Activated CD4-positive, alpha-beta T cell treated with anti-CD3 and anti-CD28 coated beads, Interleukin-2, amount 10 ng/mL, durations not matched to agents 24 days and 14 days (primary cell): ENCODE data around the gene C15orf62. TPM values are rescaled to one million over a fixed set of nuclear protein-coding genes. Genes with fewer than 3 reads are reported as not detected.

Source experiments
- DNase-seq: peaks from one replicate; pipeline ENCODE4 v3.0.0; 2022
- H3K27ac Mint-ChIP-seq: one replicate; pipeline ENCODE4 v1.8.0; 2022; ENCODE audit warnings: mild to moderate bottlenecking, mixed read lengths
- H3K27me3 Mint-ChIP-seq: one replicate; pipeline ENCODE4 v1.8.0; 2022; ENCODE audit warnings: mixed read lengths
- H3K36me3 Mint-ChIP-seq: one replicate; pipeline ENCODE4 v1.8.0; 2022; ENCODE audit warnings: low read depth, mild to moderate bottlenecking, mixed read lengths
- H3K4me1 Mint-ChIP-seq: one replicate; pipeline ENCODE4 v1.8.0; 2021; ENCODE audit warnings: mixed read lengths
- H3K4me3 Mint-ChIP-seq: one replicate; pipeline ENCODE4 v1.8.0; 2022; ENCODE audit warnings: mild to moderate bottlenecking, moderate library complexity, mixed read lengths
- H3K9me3 Mint-ChIP-seq: one replicate; pipeline ENCODE4 v1.8.0; 2021; ENCODE audit warnings: mixed read lengths
- intact Hi-C: fragments of 100-400 bp; cut with micrococcal nuclease; formaldehyde crosslinking; loops from one replicate; pipeline ENCODE4 v1.15.1; 2023
- total RNA-seq: library from RNA; stranded (reverse); gene quantifications from 2 replicates; pipeline ENCODE4 v1.2.3, GENCODE V29; 2022

Gene C15orf62, protein sequence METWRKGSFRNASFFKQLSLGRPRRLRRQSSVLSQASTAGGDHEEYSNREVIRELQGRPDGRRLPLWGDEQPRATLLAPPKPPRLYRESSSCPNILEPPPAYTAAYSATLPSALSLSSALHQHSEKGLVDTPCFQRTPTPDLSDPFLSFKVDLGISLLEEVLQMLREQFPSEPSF
- 0.43 and 0.51 TPM in 2 replicates for total RNA-seq

DNA sequence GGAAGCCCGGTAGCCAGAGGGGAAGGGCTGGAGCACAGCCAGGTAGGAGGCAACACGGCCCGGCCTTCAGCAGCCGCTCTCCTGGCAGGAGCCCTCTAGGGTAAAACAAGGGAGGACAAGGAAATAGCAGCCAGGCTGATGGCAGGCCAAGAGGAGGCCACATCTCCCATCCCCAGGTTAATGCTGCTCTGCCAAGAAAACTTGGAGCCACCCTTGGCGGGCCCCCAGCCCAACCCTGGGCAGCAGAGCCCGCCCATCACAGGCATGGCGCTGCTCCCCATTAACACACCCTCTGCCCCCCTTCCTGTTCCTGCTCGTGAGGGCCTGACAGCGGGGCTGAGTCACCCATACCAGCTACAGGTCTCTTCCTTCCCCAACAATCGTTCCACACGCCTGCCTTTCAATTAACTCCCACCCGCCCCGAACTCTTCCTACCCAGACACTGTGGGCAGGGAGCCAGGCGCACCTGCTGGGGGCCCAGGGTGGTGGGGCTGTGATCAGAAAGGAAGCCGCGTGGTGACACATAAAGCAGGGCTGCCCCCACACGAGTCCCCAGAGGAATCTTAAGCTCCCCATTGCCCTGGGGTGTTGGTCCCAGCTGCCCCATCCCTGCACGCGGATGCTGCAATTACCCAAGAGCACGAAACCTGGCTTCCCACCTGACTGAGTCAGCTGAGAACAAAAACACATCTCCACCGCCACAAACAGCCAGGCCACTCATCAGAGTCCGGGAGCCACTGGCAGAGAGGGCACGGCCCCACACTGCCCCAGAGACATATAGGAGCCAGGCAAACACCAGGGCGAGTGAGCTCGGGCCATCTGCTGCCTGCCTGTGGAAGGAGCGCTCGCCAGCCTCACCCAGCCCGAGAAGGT, at the start of gene C15orf62:
C15orf62 (plus strand) TSS at position 707 of the 873 bp plus-strand sequence. CDS start 516 bp downstream, outside the sequence.
- intact Hi-C loops, result loop anchor here (10.0 kb wide), 2 partner anchors 175 to 205 kb away; partner anchors contain the start of genes CCDC32, KNL1 and RPUSD2
- H3K36me3 Mint-ChIP-seq, result peaks cover 17% of the 10 kb centered on the region
- DNase-seq, result peak; percentile 79
- peak within 1 kb of the TSS; percentile 63 for H3K4me3 Mint-ChIP-seq
- peak within 1 kb of the TSS; percentile 83 for H3K27ac Mint-ChIP-seq
- H3K9me3 Mint-ChIP-seq, result no peaks in the 10 kb centered on the region
- H3K27me3 Mint-ChIP-seq, result no peaks in the 10 kb centered on the region
- peaks cover 29% of the 10 kb centered on the region for H3K4me1 Mint-ChIP-seq

DNA sequence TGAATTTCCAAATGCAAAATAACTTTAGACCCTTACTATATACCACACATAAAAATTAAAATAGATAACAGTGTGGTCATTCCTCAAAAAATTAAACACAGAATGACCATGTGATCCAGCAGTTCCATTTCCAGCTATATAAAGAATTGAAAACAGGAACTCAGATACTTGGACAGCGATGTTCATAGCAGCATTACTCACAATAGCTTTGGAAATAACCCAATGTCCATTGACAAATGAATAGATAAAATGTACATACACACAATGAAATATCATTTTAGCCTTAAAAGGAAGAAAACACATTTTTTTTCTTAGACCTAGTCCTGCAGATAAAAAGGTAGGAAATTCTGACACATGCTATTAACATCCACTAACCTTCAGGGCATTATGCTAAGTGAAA, 48.1 kb upstream of the C15orf62 start:
- intact Hi-C loops, result loop anchor here (2.0 kb wide), 1 partner anchor 27 kb away; the partner anchor contains the start of gene RAD51
- DNase-seq, result no peak
- Mint-ChIP-seq H3K4me3 (no peak overlapping the region), H3K27ac (peak overlapping the region; percentile 65), H3K27me3 (no peaks in the 10 kb centered on the region), H3K9me3 (no peaks in the 10 kb centered on the region), H3K4me1 (peaks cover 22% of the 10 kb centered on the region), H3K36me3 (peaks cover 37% of the 10 kb centered on the region)

DNA sequence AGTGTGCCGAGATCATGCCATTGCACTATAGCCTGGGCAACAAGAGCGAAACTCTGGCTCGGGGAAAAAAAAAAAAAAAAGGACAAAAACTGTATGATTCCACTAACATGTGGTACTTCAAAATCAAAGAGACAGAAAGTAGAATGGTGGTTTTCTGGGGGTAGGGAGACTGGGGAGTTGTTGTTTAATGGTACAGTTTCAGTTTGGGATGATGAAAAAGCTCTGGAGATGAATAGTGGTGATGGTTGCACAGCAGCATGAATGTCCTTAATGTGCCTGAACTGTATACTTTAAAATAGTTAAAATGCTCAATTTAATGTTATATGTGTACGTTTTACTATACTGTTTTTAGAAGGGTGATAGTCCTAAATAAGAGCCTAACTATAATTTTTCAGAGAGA, 47.4 kb upstream of the C15orf62 start:
- Mint-ChIP-seq H3K4me1 (peaks cover 22% of the 10 kb centered on the region), H3K27ac (peak overlapping the region; percentile 65), H3K4me3 (peak overlapping the region; percentile 13), H3K27me3 (no peaks in the 10 kb centered on the region), H3K36me3 (peaks cover 37% of the 10 kb centered on the region), H3K9me3 (no peaks in the 10 kb centered on the region)
- intact Hi-C loops, result loop anchor here (2.0 kb wide), 1 partner anchor 28 kb away; the partner anchor contains the start of gene RAD51
- no peak for DNase-seq

DNA sequence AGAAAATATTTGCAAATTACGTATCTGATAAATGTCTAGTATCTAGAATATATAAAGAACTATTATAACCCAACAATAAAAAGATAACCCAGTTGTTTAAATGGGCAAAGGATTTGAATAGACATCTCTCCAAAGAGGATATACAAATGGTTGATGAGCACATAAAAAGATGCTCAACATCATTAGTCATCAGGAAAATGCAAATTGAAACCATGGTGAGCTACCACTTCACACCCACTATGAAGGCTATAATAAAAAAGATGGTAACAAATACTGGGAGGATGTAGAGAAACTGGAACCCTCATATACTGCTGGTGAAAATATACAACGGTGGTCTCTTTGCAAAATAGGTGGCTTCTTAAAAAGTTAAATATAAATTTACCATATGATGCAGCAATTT, 46.8 kb upstream of the C15orf62 start:
- Mint-ChIP-seq H3K4me3 (no peak overlapping the region), H3K36me3 (peaks cover 35% of the 10 kb centered on the region), H3K27me3 (no peaks in the 10 kb centered on the region), H3K27ac (no peak overlapping the region), H3K9me3 (no peaks in the 10 kb centered on the region), H3K4me1 (peaks cover 22% of the 10 kb centered on the region)
- no peak for DNase-seq
- intact Hi-C loops, result loop anchor here (2.0 kb wide), 1 partner anchor 28 kb away; the partner anchor contains the start of gene RAD51

DNA sequence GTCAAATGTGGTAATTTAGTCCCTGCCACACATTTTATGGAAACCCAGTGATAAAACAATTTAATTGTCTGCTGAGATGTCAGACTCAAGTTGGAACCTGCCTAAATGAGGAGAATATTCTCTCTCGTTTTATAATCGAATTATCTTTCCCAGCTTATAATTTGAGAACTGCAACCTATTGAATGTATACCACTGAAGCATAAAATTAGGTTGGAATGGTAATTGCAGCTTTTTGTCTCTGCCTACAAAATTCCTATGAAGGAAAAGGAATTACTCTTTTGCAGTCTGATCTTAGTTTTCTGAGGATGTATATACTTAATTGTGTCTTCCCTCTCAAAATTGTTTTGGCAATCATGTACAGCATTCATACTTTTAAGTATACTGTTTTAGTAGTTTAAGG, 45.9 kb upstream of the C15orf62 start:
- no peak for DNase-seq
- Mint-ChIP-seq H3K4me1 (peaks cover 22% of the 10 kb centered on the region), H3K4me3 (no peak overlapping the region), H3K27ac (no peak overlapping the region), H3K27me3 (no peaks in the 10 kb centered on the region), H3K9me3 (no peaks in the 10 kb centered on the region), H3K36me3 (peaks cover 38% of the 10 kb centered on the region)
- intact Hi-C loops, result loop anchor here (2.0 kb wide), 1 partner anchor 29 kb away; the partner anchor contains the start of gene RAD51

DNA sequence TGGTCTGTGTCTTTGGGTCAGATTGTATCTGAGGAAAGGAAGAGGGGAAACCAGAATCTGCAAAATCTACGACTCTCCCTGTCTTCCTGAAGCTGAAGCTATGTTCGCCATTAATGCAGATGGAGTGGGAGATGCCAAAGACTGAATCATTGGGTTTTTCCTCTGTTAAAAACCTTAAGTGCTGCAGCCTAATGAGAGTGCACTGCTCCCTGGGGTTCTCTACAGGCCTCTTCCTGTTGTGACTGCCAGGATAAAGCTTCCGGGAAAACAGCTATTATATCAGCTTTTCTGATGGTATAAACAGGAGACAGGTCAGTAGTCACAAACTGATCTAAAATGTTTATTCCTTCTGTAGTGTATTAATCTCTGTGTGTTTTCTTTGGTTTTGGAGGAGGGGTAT, 38.7 kb upstream of the C15orf62 start:
- no peak overlapping the region for H3K27ac Mint-ChIP-seq
- DNase-seq, result no peak
- no peaks in the 10 kb centered on the region for H3K9me3 Mint-ChIP-seq
- peaks cover 2% of the 10 kb centered on the region for H3K4me1 Mint-ChIP-seq
- no peak overlapping the region for H3K4me3 Mint-ChIP-seq
- peaks cover 63% of the 10 kb centered on the region for H3K36me3 Mint-ChIP-seq
- intact Hi-C loops, result no loop called here
- H3K27me3 Mint-ChIP-seq, result no peaks in the 10 kb centered on the region

DNA sequence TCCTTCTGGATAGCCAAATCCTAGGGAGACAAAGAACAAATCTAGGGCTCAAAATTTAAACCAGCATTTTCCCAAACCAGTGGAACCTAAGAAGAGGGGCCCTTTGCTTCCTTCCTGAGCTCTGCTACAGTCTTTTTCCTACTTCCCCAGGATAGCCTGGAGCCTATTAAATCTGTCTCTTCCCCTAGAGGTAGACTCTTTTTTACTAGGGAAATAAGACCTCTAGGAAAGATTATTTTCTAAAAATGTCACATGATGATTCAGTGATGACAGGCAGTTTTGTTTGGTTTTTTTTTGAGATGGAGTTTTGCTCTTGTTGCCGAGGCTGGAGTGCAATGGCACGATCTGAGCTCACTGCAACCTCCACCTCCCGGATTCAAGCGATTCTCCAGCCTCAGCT, 33.2 kb upstream of the C15orf62 start:
- intact Hi-C loops, result no loop called here
- peaks cover 64% of the 10 kb centered on the region for H3K36me3 Mint-ChIP-seq
- no peaks in the 10 kb centered on the region for H3K4me1 Mint-ChIP-seq
- no peak overlapping the region for H3K27ac Mint-ChIP-seq
- H3K27me3 Mint-ChIP-seq, result no peaks in the 10 kb centered on the region
- H3K9me3 Mint-ChIP-seq, result no peaks in the 10 kb centered on the region
- no peak overlapping the region for H3K4me3 Mint-ChIP-seq
- DNase-seq, result no peak

DNA sequence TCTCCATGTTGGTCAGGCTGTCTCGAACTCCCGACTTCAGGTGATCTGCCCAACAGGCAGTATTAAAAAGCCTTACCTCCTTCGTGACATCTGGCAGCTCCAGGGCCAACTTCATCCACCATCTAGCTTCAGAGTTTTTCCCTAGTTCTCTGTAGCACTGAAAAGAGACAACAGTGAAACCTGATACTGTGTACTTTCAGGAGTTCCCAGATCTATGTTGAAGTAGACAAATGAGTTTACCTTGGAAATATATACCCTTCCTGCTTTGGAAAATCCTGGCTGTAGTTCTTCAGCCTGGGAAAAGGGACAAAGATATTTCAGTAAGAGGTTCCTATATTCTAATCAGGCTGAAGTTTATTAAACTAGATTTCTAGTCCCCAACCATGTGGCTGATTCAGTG, 32.7 kb upstream of the C15orf62 start:
- no peaks in the 10 kb centered on the region for H3K9me3 Mint-ChIP-seq
- intact Hi-C loops, result no loop called here
- no peak overlapping the region for H3K4me3 Mint-ChIP-seq
- peaks cover 59% of the 10 kb centered on the region for H3K36me3 Mint-ChIP-seq
- no peaks in the 10 kb centered on the region for H3K4me1 Mint-ChIP-seq
- no peak for DNase-seq
- H3K27ac Mint-ChIP-seq, result no peak overlapping the region
- no peaks in the 10 kb centered on the region for H3K27me3 Mint-ChIP-seq

DNA sequence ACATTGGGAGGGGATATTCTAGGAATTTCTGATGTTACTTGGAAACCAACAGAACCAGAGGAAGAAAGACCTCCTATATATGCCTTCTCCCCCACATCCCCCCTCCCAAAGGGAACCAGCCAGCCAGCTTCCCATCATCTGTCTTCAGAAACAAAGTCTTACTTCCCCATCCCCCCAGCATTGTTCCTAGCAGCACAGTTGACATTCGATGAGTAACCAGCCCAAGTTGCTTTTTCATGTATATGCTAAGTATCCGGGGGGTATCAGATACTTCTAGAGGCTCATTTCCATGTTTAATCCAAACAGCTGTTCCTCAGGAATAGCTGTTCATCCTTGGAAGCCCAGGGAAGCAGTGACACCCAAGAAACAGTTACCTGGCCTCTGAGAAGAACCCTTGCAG, 30.7 kb upstream of the C15orf62 start:
- no peak for DNase-seq
- Mint-ChIP-seq H3K36me3 (peaks cover 58% of the 10 kb centered on the region), H3K27me3 (no peaks in the 10 kb centered on the region), H3K4me3 (no peak overlapping the region), H3K4me1 (peaks cover 14% of the 10 kb centered on the region), H3K9me3 (no peaks in the 10 kb centered on the region), H3K27ac (no peak overlapping the region)
- intact Hi-C loops, result no loop called here

DNA sequence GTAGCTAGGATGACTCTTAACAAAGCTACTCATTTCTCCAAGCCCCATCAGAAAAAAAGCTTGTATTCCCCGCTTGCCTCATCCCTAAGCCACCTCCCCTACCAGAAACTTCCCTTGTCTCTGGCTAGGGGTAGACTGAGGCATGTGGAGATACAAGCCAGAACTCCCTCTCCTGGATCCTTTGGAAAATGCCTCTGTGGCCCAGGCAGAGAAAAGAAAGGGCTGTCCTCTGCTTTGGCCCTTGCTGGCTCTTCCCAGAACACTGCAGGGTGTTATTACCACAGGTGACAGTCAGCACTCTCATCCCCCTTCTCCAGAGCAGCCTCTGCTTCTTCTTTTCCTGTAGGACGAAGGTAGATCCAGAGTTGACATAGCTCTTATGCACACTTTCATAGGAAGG, 29.9 kb upstream of the C15orf62 start:
- H3K27me3 Mint-ChIP-seq, result no peaks in the 10 kb centered on the region
- peaks cover 57% of the 10 kb centered on the region for H3K36me3 Mint-ChIP-seq
- H3K9me3 Mint-ChIP-seq, result no peaks in the 10 kb centered on the region
- DNase-seq, result no peak
- intact Hi-C loops, result no loop called here
- peaks cover 20% of the 10 kb centered on the region for H3K4me1 Mint-ChIP-seq
- no peak overlapping the region for H3K27ac Mint-ChIP-seq
- H3K4me3 Mint-ChIP-seq, result no peak overlapping the region

DNA sequence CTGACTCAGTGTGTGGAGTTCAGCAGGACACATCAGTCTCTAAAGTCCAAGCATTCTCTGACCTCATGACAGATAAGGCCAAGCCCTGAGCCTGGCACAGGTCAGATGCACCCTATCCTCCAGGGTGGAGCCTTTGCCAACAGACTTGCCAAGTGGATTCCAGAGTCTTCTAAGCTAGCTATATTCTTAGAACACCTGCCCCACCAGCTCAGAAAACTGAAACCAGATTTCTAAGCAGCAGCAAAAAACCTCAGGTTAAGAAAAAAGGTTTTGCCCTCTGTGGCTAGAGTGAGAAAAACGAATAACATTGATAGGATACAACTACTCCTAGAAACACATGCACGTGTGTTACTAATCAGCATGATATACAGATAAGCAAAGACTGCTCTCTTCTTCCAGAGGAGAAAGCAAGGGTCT, 26.3 kb upstream of the C15orf62 start:
- H3K36me3 Mint-ChIP-seq, result peaks cover 53% of the 10 kb centered on the region
- peak overlapping the region; percentile 94 for H3K27ac Mint-ChIP-seq
- no peaks in the 10 kb centered on the region for H3K27me3 Mint-ChIP-seq
- DNase-seq, result no peak
- intact Hi-C loops, result no loop called here
- peaks cover 35% of the 10 kb centered on the region for H3K4me1 Mint-ChIP-seq
- H3K4me3 Mint-ChIP-seq, result peak overlapping the region; percentile 70
- no peaks in the 10 kb centered on the region for H3K9me3 Mint-ChIP-seq

DNA sequence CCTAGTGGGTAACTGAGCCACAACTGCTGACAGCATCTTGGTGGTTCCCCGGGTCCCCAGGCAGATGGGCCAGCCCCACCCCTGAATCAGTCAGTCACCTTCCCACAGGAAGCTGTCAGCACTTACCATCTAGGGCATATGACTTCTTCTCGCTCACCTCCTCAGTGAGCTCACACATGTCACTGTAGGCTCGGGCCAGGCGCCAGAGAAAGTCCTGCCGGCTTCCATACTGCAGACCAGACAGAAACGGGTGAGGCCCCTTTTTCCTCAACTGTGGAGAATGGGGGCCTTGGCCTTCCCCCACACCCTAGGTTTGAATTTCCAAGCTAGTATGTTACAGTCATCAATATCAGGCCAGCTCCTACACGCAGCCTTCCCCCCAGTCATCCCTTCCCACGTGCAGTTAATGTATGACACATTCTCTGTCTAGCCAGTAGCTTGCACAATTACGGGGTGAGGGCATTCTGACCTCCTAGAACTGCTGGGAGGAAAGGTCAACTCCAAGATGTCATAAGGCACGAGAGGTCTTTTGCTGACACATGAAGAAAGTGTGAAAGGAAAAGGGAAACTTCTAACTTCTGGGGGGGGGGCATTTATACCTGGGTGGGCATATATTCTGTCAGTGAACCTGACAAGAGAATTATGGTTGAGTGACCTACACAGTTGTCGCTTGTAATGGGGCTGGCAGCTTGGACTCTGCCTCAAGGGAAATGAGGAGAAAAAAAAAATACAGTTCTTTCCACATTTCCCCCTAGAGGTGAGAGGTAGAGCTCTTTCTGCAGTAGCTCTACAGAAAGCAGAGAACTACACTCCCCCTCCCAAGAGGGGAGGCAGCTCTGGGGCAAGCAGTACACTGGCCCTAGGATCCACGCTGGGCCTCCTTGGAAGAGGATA, 25.6 kb upstream of the C15orf62 start:
- DNase-seq, result peak; percentile 91
- intact Hi-C loops, result loop anchor here (1.0 to 2.0 kb wide), 3 partner anchors 11 to 49 kb away; partner anchors contain the start of genes RAD51 and RMDN3
- Mint-ChIP-seq H3K36me3 (peaks cover 50% of the 10 kb centered on the region), H3K4me1 (peaks cover 35% of the 10 kb centered on the region), H3K27ac (peak overlapping the region; percentile 94), H3K9me3 (no peaks in the 10 kb centered on the region), H3K27me3 (no peaks in the 10 kb centered on the region), H3K4me3 (peak overlapping the region; percentile 70)

DNA sequence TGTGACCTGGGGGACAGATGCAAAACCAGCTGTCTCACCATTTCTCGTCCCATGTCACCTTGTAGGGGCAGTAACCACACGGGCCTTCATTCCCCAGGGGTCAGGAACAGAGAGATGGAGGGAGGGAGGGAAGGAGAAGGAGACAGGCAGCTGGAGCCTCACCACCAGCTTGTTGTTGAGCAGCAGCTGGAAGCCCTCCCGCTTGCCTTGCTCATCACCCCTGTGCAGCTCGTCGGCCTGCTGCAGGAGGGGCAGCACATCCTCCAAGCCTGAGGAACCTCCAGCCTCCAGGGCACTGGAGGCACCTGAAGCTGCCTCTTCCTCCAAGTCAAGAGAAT, 25.0 kb upstream of the C15orf62 start:
- peaks cover 50% of the 10 kb centered on the region for H3K36me3 Mint-ChIP-seq
- H3K4me1 Mint-ChIP-seq, result peaks cover 35% of the 10 kb centered on the region
- no peaks in the 10 kb centered on the region for H3K27me3 Mint-ChIP-seq
- H3K27ac Mint-ChIP-seq, result peak overlapping the region; percentile 94
- intact Hi-C loops, result loop anchor here (1.0 to 2.0 kb wide), 3 partner anchors 11 to 50 kb away; partner anchors contain the start of genes RAD51 and RMDN3
- H3K4me3 Mint-ChIP-seq, result peak overlapping the region; percentile 7
- no peaks in the 10 kb centered on the region for H3K9me3 Mint-ChIP-seq
- DNase-seq, result no peak
